NCI-H1930 (cell line): Measurements from ENCODE around the gene ADARB2.
"Not testable (repeated sequence)": the region's sequence is repeated elsewhere in the genome, so short reads cannot be mapped to it uniquely, and the experiment has no call there.

ENCODE experiments used
- DNase-seq, 2 experiments: peaks; one replicate each; lab custom pipeline; 2025; lab: John Stamatoyannopoulos, UW

Gene ADARB2

GRCh38 chr10:1347962-1348772, 389.2 kb downstream of the ADARB2 start:
- no peak for DNase-seq

- no peak for DNase-seq
Measured at GRCh38 chr10:1347525-1347924, 389.8 kb downstream of the ADARB2 start.

- DNase-seq = no peak
Measured at GRCh38 chr10:1346201-1346600, 391.1 kb downstream of the ADARB2 start.

- DNase-seq = no peak
Measured at GRCh38 chr10:1345368-1345767, 392.0 kb downstream of the ADARB2 start.

GRCh38 chr10:1344846-1345245, 392.5 kb downstream of the ADARB2 start:
- DNase-seq = no peak

GRCh38 chr10:1344408-1344807, 392.9 kb downstream of the ADARB2 start:
- no peak for DNase-seq

GRCh38 chr10:1343176-1343575, 394.1 kb downstream of the ADARB2 start:
- no peak for DNase-seq

GRCh38 chr10:1341052-1341451, 396.3 kb downstream of the ADARB2 start:
- DNase-seq = not testable (repeated sequence)

- DNase-seq = no peak
Measured at GRCh38 chr10:1339396-1339795, 397.9 kb downstream of the ADARB2 start.

GRCh38 chr10:1335642-1336041, 401.7 kb downstream of the ADARB2 start:
- DNase-seq = no peak

- no peak for DNase-seq
Measured at GRCh38 chr10:1333981-1334380, 403.3 kb downstream of the ADARB2 start.

GRCh38 chr10:1331560-1331959, 405.8 kb downstream of the ADARB2 start:
- no peak for DNase-seq

GRCh38 chr10:1329622-1330021, 407.7 kb downstream of the ADARB2 start:
- DNase-seq = no peak

GRCh38 chr10:1328981-1329614, 408.2 kb downstream of the ADARB2 start:
- DNase-seq = no peak

GRCh38 chr10:1328161-1328823, 409.0 kb downstream of the ADARB2 start:
- DNase-seq = no peak

GRCh38 chr10:1327759-1328158, 409.6 kb downstream of the ADARB2 start:
- DNase-seq = no peak

GRCh38 chr10:1326514-1326913, 410.8 kb downstream of the ADARB2 start:
- not testable (repeated sequence) for DNase-seq

GRCh38 chr10:1324903-1325302, 412.4 kb downstream of the ADARB2 start:
- no peak for DNase-seq

GRCh38 chr10:1323951-1324350, 413.4 kb downstream of the ADARB2 start:
- no peak for DNase-seq

- DNase-seq = no peak
Measured at GRCh38 chr10:1320739-1321320, 416.5 kb downstream of the ADARB2 start.

GRCh38 chr10:1316809-1317143, 420.5 kb downstream of the ADARB2 start:
- no peak for DNase-seq

- no peak for DNase-seq
Measured at GRCh38 chr10:1316121-1316808, 421.1 kb downstream of the ADARB2 start.
